HG03575 (cell line): ENCODE results near the gene KRT33B.

Experiments
- ATAC-seq: cut with Tn5 transposase; IDR thresholded peaks from one replicate; pipeline ENCODE4 v1.9.1; 2021; ENCODE audit not compliant: unreplicated experiment, insufficient number of reproducible peaks, low FRiP score; ENCODE audit errors: extremely low read depth

Gene KRT33B

GRCh38 chr17:41369713-41370112, at the start of gene KRT33B:
Gene KRT33B, minus strand, starts transcription at chr17:41369813. Its CDS starts 63 bp downstream, at chr17:41369750.
- ATAC-seq = no peak

DNA sequence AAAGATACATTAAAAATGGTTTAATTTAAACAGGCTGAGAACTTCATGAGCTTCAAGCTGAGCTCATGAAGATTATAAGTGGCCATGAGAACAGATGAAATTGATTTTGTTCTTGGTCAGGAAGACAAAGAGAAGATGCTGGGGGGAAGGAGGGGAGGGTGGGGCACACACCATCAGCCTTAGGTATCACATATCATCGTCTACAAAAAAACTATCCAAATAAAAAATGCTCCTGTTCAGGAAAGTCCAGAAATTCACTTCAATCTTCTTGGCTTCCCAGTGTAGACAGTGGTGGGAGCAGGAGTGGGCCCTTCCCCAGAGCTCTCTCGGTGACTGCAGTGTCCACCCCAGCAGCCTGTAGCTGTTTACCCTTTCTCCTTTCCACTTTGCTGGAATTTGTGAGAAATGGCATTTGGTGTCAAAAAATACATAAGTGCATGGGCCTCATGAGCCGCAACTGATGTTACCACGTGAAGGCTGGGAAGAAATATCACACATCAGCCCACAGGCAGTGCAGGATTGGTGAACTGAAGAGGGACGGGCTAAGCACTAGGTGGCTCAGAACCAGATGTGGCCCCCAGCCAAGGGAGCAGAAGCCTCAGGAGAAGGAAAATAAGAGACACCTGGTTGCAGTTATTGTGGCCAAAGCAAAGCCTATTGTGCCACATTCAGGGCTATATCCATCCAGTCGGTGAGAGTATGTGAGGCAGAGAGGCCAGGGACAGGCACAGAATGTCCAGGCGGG, 48.7 kb upstream of the KRT33B start:
- no peak for ATAC-seq

GRCh38 chr17:41417576-41418015, 48.0 kb upstream of the KRT33B start:
- no peak for ATAC-seq

DNA sequence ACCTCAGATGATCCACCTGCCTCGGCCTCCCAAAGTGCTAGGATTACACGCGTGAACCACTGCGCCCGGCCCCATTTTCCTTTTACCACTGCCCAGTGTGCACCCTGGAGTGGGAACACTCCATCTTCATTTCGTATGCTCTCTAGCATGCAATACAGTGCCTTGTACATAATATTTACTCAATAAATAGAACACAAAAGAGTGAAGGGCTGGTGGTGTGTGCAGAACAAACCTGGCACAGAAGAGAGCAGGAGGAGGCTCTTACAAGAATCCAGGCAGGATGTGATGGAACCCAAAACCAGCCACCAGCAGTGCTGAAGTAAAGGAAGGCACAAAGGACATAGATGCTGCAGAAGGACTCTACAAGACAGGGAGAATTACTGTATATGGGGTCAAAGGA, 47.5 kb upstream of the KRT33B start:
- ATAC-seq = no peak

GRCh38 chr17:41416479-41416878, 46.9 kb upstream of the KRT33B start:
- no peak for ATAC-seq

DNA sequence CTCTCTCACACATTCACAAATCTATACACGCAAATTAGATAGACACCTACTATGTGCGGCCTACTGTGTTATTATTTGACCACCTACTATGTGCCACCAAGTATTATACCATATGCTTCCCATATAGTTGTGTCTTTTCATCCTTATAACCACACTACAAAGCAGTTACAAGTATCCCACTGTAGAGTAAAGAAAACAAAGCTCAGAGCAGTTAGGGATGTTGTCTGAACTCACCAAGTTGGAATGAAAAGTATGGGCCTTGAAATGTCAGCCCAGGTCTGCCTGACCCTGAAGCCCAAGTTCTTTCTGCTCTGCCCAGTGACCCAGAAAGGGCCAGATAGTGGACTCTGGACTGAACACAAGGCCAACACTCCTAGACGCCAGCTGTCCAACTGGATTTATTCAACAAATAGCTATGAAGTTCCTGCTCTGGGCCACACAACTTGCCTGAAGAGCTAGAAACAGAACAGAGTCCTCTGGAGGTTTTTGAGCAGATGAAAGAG, 46.3 kb upstream of the KRT33B start:
- no peak for ATAC-seq

DNA sequence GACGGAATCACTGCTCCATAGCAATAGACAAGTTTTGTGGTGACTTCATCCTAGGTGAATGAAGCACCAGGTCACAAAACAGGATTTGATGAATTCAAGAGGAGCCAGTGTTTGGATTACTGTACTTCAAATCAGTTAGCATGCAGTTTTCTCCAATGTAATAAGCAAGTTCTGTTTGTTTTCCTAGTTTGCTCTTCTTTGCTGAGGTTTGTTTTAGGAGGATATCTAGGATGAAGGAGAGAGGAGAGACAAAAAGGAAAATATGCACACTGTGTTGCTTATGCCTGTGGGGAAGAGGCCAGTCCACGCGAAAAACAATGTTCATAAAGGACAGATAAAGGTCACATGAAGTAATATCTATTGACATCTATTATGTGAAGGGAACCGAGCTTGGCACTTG, 45.8 kb upstream of the KRT33B start:
- ATAC-seq = no peak

- no peak for ATAC-seq
Measured at GRCh38 chr17:41413982-41414381, 44.4 kb upstream of the KRT33B start.

- no peak for ATAC-seq
Measured at GRCh38 chr17:41413353-41413957, 43.8 kb upstream of the KRT33B start.

DNA sequence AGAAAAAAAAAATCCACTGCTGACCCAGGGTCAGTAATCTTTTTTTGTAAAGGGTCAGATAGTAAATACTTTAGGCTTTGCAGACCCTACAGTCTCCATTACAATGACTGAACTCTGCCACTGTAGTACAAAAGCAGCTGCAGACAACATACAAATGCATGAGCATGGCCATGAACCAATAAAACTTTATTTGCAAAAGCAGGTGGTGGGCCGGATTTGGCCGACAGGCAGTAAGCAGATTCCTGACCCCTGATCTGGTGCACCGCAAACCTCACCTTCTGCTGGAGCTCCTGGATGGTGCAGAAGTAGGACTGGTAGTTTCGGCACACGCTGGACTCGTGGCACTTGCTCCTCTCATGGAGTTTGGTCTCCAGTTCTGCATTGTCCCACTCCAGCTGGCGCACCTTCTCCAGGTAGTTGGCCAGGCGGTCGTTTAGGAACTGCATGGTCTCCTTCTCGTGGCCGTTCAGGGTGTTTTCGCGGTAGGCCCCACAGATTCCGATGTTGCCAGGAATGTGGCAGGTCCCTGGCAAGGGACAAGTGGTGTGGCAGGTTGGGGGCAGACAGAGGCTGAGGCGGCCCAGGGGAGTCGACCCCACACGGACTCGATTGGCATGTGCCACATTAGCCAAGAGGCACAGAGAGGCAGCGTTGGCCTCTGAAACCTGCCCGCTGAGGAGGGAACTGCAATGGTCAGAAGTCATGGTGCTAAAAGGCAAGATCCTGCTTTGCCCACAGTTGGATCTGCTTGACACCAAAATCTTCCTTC, 41.6 kb upstream of the KRT33B start:
- ATAC-seq = no peak

DNA sequence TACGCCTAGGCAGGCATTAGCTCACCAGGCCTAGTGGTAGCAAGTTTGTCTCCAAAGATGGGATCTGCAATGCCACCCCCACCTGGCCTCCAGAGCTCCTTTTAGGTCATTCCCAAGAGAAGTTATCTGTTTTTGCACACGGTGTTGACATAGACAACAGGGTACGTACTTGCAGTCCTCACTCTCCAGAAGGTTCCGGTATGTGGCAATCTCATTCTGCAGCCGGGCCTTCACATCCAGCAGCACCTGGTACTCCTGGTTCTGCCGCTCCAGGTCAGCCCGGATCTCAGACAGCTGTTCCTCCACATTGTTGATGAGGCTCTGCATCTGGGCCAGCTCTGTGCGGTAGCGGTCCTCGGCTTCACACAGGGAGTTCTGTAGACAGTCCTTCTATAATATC, 37.6 kb upstream of the KRT33B start:
- no peak for ATAC-seq

DNA sequence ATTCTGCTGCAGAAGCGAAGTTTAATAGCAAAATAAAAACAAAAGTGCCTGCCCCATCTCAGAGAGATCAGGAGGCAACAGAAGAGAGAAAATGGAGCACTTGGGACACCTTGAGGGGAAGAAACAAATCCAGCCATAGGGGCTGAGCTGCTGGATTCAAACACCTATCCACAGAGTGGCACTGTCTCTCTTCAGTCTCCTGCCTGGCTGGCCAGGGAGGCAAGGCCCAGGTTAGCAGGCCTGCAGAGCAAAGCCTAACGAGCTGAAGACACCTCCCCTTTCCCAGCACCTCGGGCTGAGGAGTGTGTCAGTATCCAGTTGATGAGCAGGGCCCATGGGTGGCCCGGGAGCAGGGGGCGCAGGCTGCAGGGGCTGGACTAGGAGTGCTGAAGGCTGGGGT, 36.6 kb upstream of the KRT33B start:
- ATAC-seq = no peak

- no peak for ATAC-seq
Measured at GRCh38 chr17:41404024-41404671, 34.5 kb upstream of the KRT33B start.

DNA sequence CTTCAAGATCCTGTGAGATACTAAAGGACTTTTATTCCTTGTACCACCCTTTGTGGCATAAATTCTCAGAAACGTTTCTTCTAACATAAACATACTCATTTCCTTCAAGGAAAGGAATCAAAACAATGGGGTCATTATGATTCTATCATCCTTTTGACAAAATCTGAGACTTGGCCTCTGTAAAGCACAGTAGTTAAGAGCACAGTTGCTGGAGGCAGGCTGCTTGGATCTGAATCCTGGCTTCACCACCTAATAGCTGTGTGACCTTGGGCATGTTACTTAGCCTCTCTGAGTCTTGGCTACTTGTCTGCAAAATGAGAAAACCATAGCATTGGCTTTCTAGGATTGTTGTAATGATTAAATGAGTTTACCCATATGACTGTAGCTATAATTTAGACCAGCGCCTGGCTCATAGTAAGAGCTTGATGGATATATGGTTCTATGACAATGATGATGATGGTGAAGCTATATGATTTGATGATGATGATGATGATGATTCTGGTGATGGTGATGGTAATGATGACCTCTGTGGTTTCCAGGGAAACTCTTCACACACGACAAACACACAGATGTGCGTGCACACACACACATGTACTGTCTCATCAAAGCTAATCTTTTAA, 33.9 kb upstream of the KRT33B start:
- no peak for ATAC-seq

GRCh38 chr17:41402161-41402560, 32.5 kb upstream of the KRT33B start:
- no peak for ATAC-seq

DNA sequence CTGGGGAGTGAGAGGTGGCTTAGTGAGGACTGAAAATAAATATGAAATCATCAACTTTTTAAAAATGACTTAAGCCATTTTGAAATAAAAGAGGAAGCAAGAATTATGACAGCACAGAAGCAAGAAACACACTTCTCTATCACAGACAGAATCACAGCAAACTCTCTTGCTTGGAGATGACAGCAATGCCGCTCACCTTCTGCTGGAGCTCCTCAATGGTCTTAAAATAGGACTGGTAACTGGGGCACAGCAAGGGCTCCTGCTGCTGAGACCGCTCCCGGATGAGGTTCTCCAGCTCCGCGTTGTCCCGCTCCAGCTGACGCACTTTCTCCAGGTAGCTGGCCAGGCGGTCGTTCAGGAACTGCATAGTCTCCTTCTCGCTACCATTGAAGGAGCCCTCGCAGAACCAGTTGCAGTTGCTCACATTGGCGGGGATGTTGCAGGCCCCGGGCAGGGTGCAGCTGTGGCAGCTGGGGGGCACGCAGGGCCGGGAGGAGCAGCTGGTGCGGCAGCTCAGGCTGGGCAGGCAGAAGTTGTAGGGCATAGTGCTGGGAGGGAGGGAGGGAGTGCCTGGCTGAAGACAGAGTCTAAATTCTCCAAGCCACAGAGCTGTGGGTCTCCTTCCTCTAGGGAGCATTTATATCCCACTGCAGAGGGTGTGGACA, 27.5 kb upstream of the KRT33B start, which contains the start of gene KRT31:
Gene KRT31, minus strand, starts transcription at position 613 of the 665 bp plus-strand sequence. Its CDS starts 69 bp downstream, at position 544.
- no peak for ATAC-seq

DNA sequence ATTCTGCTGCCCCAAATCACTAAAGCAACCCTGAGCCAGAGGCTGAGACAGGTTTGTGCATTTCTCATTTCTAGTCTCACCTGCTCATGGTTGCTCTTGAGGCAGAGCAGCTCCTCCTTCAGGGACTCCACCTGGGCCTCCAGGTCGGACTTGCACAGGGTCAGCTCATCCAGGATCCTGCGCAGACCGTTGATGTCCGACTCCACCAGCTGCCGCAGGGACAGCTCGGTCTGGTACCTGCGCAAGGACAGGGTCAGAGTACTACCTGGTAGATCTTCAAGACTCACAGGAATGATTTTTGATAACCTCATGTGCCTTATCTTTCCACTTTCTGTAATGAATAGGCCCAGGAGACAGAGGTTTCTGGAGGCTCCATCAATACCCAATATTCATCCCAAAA, 26.7 kb upstream of the KRT33B start:
- no peak for ATAC-seq

GRCh38 chr17:41395611-41396010, 26.0 kb upstream of the KRT33B start:
- no peak for ATAC-seq
